CD14-positive monocyte (primary cell): ENCODE data around the gene IFIT1. TPM values are rescaled to one million over a fixed set of nuclear protein-coding genes. Genes with fewer than 3 reads are reported as not detected.

Source experiments
- DNase-seq, 3 donors: peaks; one replicate each; pipeline ENCODE4 v3.0.0-alpha.2; 2011 to 2022
- H2AFZ ChIP-seq: 2 replicates; pipeline ENCODE4 v1.6.0; 2012; ENCODE audit warnings: mild to moderate bottlenecking, low read depth, low read length, inconsistent platforms; ENCODE audit not compliant: insufficient read depth, poor library complexity, severe bottlenecking
- H3K27ac ChIP-seq, 2 donors: 1 replicate in 1 of 2; 2 replicates in 1 of 2; pipeline ENCODE4 v1.5.1; 2012 to 2013; ENCODE audit warnings: low read length in 2 of 2, control low read depth in 1 of 2, inconsistent platforms in 1 of 2, low read depth in 1 of 2, mild to moderate bottlenecking in 1 of 2
- H3K27me3 ChIP-seq, 2 donors: one replicate each; pipeline versions ENCODE4 v1.6.0 to v1.6.1; 2011 to 2013; ENCODE audit warnings: low read length in 2 of 2; ENCODE audit not compliant: control insufficient read depth in 2 of 2, insufficient read depth in 2 of 2
- H3K36me3 ChIP-seq, 2 donors: replicated peaks in 1 of 2; 1 replicate in 1 of 2; 2 replicates in 1 of 2; pipeline versions ENCODE4 v1.5.1 to v1.6.1; 2012 to 2013; ENCODE audit warnings: low read length in 2 of 2, control low read depth in 1 of 2, inconsistent platforms in 1 of 2, mild to moderate bottlenecking in 1 of 2; ENCODE audit not compliant: insufficient read depth in 2 of 2, control insufficient read depth in 1 of 2
- H3K4me1 ChIP-seq, 2 donors: 1 replicate in 1 of 2; 2 replicates in 1 of 2; pipeline versions ENCODE4 v1.5.1 to v1.6.1; 2012 to 2013; ENCODE audit warnings: low read length in 2 of 2, control low read depth in 1 of 2, inconsistent platforms in 1 of 2, mild to moderate bottlenecking in 1 of 2, moderate library complexity in 1 of 2; ENCODE audit not compliant: insufficient read depth in 2 of 2, control insufficient read depth in 1 of 2
- H3K4me2 ChIP-seq: replicated peaks from 2 replicates; pipeline ENCODE3; 2012; ENCODE audit warnings: low read length, moderate library complexity, mild to moderate bottlenecking; ENCODE audit not compliant: poor library complexity, severe bottlenecking; ENCODE audit errors: extremely low read depth
- H3K4me3 ChIP-seq, 3 experiments: fragments of 200-600 bp in 1 of 3; sonication (generic) in 1 of 3; replicated peaks in 1 of 3; 1 replicate in 2 of 3; 2 replicates in 1 of 3; pipeline ENCODE4 v1.5.1; 2011 to 2013; ENCODE audit warnings: low read length in 3 of 3, mild to moderate bottlenecking in 3 of 3, control low read depth in 2 of 3, low read depth in 2 of 3, inconsistent platforms in 1 of 3, moderate library complexity in 1 of 3
- H3K79me2 ChIP-seq: 2 replicates; pipeline ENCODE4 v1.6.0; 2012; ENCODE audit warnings: mild to moderate bottlenecking, control low read depth, inconsistent platforms, low read length, moderate library complexity; ENCODE audit not compliant: insufficient read depth
- H3K9ac ChIP-seq: 2 replicates; pipeline ENCODE4 v1.6.0; 2017; ENCODE audit warnings: low read length, mild to moderate bottlenecking; ENCODE audit not compliant: insufficient read depth, poor library complexity, severe bottlenecking
- H3K9me3 ChIP-seq, 2 donors: replicated peaks in 1 of 2; 1 replicate in 1 of 2; 2 replicates in 1 of 2; pipeline versions ENCODE4 v1.5.1 to v1.6.1; 2012 to 2013; ENCODE audit warnings: low read length in 2 of 2, control low read depth in 1 of 2; ENCODE audit not compliant: control insufficient read depth in 1 of 2, insufficient read depth in 1 of 2
- H4K20me1 ChIP-seq: 2 replicates; pipeline ENCODE4 v1.6.0; 2012; ENCODE audit warnings: mild to moderate bottlenecking, low read length, control low read depth, moderate library complexity; ENCODE audit not compliant: insufficient read depth
- H3K27ac Mint-ChIP-seq, 7 donors: one replicate each; pipeline ENCODE4 v1.8.0; 2020; ENCODE audit warnings: mild to moderate bottlenecking in 7 of 7, mixed read lengths in 7 of 7, moderate library complexity in 6 of 7, inconsistent platforms in 2 of 7
- H3K27me3 Mint-ChIP-seq, 3 donors: one replicate each; pipeline ENCODE4 v1.8.0; 2021 to 2022; ENCODE audit warnings: low read depth in 3 of 3, mild to moderate bottlenecking in 3 of 3, mixed read lengths in 3 of 3, moderate library complexity in 3 of 3, inconsistent platforms in 1 of 3
- H3K36me3 Mint-ChIP-seq, 2 donors: one replicate each; pipeline ENCODE4 v1.8.0; 2020; ENCODE audit warnings: mixed read lengths in 2 of 2, inconsistent platforms in 1 of 2, mild to moderate bottlenecking in 1 of 2
- H3K4me1 Mint-ChIP-seq: one replicate; pipeline ENCODE4 v1.8.0; 2020; ENCODE audit warnings: mild to moderate bottlenecking, mixed read lengths
- H3K4me3 Mint-ChIP-seq, 2 donors: one replicate each; pipeline ENCODE4 v1.8.0; 2020; ENCODE audit warnings: mild to moderate bottlenecking in 2 of 2, mixed read lengths in 2 of 2, moderate library complexity in 1 of 2
- H3K9me3 Mint-ChIP-seq, 7 donors: one replicate each; pipeline ENCODE4 v1.8.0; 2020 to 2022; ENCODE audit warnings: mixed read lengths in 7 of 7, mild to moderate bottlenecking in 6 of 7, moderate library complexity in 6 of 7, inconsistent platforms in 2 of 7
- WGBS: methylation state at CpG from one replicate; pipeline ENCODE4 v1.1.5; 2013; ENCODE audit warnings: missing lambda C conversion rate; ENCODE audit not compliant: insufficient coverage; 5-methylcytosine and 5-hydroxymethylcytosine counted together
- intact Hi-C, 2 donors: fragments of 100-400 bp; cut with micrococcal nuclease; formaldehyde crosslinking; loops; one replicate each; pipeline versions ENCODE4 v1.15.0 to v1.15.1; 2023
- polyA plus RNA-seq, 3 donors: library from polyadenylated mRNA; depleted of rRNA in 1 of 3; unstranded in 2 of 3; stranded (reverse) in 1 of 3; fragments of 300-500 nt in 2 of 3; fragments of >200 nt in 1 of 3; fragmentation: Illumina TruSeq in 2 of 3; gene quantifications; 1 replicate in 2 of 3; 2 replicates in 1 of 3; pipeline ENCODE4 v1.2.3, GENCODE V29; 2012 to 2021
- TF ChIP-seq, protein P1 (sequence below): fragments of 200-600 bp; IDR thresholded peaks from one replicate; pipeline ENCODE4 v1.8.0; 2022; ENCODE audit warnings: antibody characterized with exemption, mild to moderate bottlenecking

The IFIT1 gene
- polyA plus RNA-seq, 3 donors, result 4.8 to 17.1 (median 12.1) TPM

- Mint-ChIP-seq H3K36me3 (peaks cover 38 to 47% of the 10 kb centered on the region in 2 donors), H3K9me3 (peaks cover 0 to 3% (median 0%) of the 10 kb centered on the region in 7 donors), H3K4me3 (no peak overlapping the region), H3K27me3 (peaks cover 0 to 4% (median 0%) of the 10 kb centered on the region in 3 donors), H3K27ac (peak overlapping the region in 1 of 7 donors; percentile 16), H3K4me1 (peaks cover 31% of the 10 kb centered on the region)
- no peak for DNase-seq
- Histone ChIP-seq H3K4me1 (peaks cover 13% of the 10 kb centered on the region in 2 donors), H4K20me1 (peaks cover 67% of the 10 kb centered on the region), H3K4me3 (no peak overlapping the region), H3K27me3 (no peaks in the 10 kb centered on the region), H3K79me2 (peaks cover 47% of the 10 kb centered on the region), H3K4me2 (no peak overlapping the region), H3K9me3 (no peaks in the 10 kb centered on the region), H3K27ac (no peak overlapping the region), H2AFZ (no peak overlapping the region), H3K9ac (no peak overlapping the region), H3K36me3 (peaks cover 14 to 44% of the 10 kb centered on the region in 2 donors)
- intact Hi-C loops, result loop anchor here in 1 of 2 donors (10.0 kb wide), 1 partner anchor 115 kb away; the partner anchor contains the start of gene IFIT2
- no CpG with 5 or more reads among the region's 3 CpGs for WGBS
- TF ChIP-seq, protein P1, sequence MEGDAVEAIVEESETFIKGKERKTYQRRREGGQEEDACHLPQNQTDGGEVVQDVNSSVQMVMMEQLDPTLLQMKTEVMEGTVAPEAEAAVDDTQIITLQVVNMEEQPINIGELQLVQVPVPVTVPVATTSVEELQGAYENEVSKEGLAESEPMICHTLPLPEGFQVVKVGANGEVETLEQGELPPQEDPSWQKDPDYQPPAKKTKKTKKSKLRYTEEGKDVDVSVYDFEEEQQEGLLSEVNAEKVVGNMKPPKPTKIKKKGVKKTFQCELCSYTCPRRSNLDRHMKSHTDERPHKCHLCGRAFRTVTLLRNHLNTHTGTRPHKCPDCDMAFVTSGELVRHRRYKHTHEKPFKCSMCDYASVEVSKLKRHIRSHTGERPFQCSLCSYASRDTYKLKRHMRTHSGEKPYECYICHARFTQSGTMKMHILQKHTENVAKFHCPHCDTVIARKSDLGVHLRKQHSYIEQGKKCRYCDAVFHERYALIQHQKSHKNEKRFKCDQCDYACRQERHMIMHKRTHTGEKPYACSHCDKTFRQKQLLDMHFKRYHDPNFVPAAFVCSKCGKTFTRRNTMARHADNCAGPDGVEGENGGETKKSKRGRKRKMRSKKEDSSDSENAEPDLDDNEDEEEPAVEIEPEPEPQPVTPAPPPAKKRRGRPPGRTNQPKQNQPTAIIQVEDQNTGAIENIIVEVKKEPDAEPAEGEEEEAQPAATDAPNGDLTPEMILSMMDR, result peak; percentile 34
Measured at GRCh38 chr10:89419548-89419947, 27.1 kb downstream of the IFIT1 start.

DNA sequence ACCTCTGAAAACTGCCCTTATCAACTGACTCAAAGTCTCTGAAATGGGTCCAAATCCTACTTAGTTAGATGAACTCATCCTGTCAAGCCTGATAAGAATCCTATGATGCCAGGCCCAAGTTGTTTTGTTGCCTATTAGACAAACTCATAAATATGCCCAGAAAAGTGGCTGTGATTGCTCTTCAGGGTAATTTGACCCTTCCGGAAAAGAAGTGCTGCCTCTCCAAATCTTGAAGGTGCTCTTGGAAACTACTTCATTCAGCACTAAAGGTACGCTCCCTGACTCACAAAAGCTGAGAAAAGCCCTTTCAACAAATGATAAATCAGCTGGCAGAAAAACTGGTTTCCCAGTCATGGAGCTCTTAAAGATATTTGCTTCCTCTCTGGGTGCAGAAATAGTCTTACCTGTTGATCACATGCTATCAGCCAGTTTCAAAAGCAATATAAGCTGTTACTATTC lies 28.6 kb downstream of the IFIT1 start:
- intact Hi-C loops, result loop anchor here (10.0 kb wide), 2 partner anchors 144 to 284 kb away; partner anchors contain the start of gene KIF20B (in 1 of the 2)
- H3K4me3 Mint-ChIP-seq, result no peak overlapping the region

More for the DNA sequence above, 28.6 kb downstream of the IFIT1 start:
- Mint-ChIP-seq H3K27ac (no peak overlapping the region), H3K36me3 (peaks cover 36 to 45% of the 10 kb centered on the region in 2 donors), H3K27me3 (peaks cover 0 to 1% (median 0%) of the 10 kb centered on the region in 3 donors), H3K9me3 (peaks cover 0 to 2% (median 0%) of the 10 kb centered on the region in 7 donors), H3K4me1 (peaks cover 22% of the 10 kb centered on the region)
- no peak overlapping the region for H3K9ac ChIP-seq
- H3K36me3 ChIP-seq, result peaks cover 14 to 44% of the 10 kb centered on the region in 2 donors
- WGBS, result 95% methylated on average over 2 of the region's 2 CpGs
- H3K9me3 ChIP-seq, result no peaks in the 10 kb centered on the region
- H4K20me1 ChIP-seq, result peaks cover 62% of the 10 kb centered on the region
- H3K27me3 ChIP-seq, result no peaks in the 10 kb centered on the region
- TF ChIP-seq, protein P1, result no peak
- H3K27ac ChIP-seq, result no peak overlapping the region
- H3K4me3 ChIP-seq, result no peak overlapping the region
- no peak overlapping the region for H3K4me2 ChIP-seq
- H3K4me1 ChIP-seq, result peaks cover 6% of the 10 kb centered on the region in 2 donors
- peaks cover 32% of the 10 kb centered on the region for H3K79me2 ChIP-seq
- H2AFZ ChIP-seq, result no peak overlapping the region
- DNase-seq, result no peak
